Nasal cavity respiratory epithelium epithelial cell of viscerocranial mucosa (primary cell): ENCODE results near the gene CNOT11. TPM values are rescaled to one million over a fixed set of nuclear protein-coding genes. Genes with fewer than 3 reads are reported as not detected.

Experiments
- total RNA-seq: library from RNA; depleted of rRNA; stranded (reverse); fragments of >200 nt; gene quantifications from 2 replicates; pipeline ENCODE4 v1.2.3, GENCODE V29; 2014

CNOT11 gene
- 20.2 and 22.1 TPM in 2 replicates for total RNA-seq

GRCh38 chr2:101252408-101253012 lies at the start of gene CNOT11:
Gene CNOT11, plus strand, starts transcription at chr2:101252886. Its CDS starts 79 bp downstream, at chr2:101252965.

DNA sequence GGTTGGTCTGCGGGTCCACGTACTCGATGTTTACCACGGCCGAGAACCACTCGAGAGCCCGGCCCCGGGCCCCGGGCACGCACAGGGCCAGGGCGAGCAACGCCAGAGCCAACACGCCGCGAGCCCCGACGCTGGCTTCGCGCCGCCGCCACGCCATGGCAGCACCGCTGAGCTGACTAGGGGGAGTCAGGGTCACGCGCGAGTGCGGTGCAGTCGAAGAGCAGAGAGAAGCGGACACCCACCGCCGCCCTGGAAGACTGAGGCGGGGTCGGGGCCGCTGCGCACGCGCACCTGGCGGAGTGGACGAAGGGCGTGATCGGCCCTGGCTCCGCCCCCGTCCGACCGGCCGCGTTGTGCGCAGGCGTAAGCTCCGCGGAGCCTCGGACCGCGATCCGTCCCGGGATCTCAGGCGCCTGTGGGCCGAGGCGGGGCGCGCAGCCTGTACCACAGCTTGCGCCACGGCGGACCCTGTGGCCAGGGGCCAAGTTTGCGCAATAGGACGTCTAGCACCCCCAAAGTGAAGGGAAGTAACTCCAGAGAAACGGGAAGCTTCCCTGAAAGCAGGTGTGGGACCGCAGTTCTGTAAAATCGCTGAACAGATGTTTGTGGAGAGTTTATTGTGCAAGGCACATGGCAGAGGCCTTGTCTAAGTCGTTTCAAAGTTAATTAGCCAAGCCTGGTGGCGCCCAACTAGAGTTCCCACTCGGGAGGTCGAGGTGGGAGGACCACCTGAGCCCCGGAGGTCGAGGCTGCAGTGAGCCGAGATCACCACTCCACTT lies 55.9 kb downstream of the CNOT11 start, which contains the start of gene RNF149:
Gene RNF149 (minus strand): TSS at position 270 of the 779 bp plus-strand sequence. CDS start 113 bp downstream, at position 157.

Other genes starting within 250 kb of the CNOT11 start
- gene TBC1D8, start 101.5 kb upstream of the CNOT11 start, total RNA-seq: 14.7 and 32.7 TPM in 2 replicates
- gene RNF149, start 55.8 kb downstream of the CNOT11 start, total RNA-seq: 114 and 144 TPM in 2 replicates
- 0.68 and 3.1 TPM in 2 replicates for gene CREG2, start 134.6 kb downstream of the CNOT11 start, total RNA-seq
- gene RFX8, start 222.2 kb downstream of the CNOT11 start, total RNA-seq: not detected in 2 replicates